DOHH2 (cell line): ENCODE results near the gene EXOC6B.

Experiments used
- H3F3A ChIP-seq: fragments of 200-600 bp; sonication (generic), shearing (Covaris generic); 2 replicates; pipeline ENCODE4 v1.6.0; 2016; ENCODE audit warnings: antibody characterized with exemption, mild to moderate bottlenecking; ENCODE audit not compliant: control insufficient read depth, insufficient read depth
- H3K27ac ChIP-seq: fragments of 200-600 bp; sonication (generic); 2 replicates; pipeline ENCODE4 v1.5.1; 2014; ENCODE audit warnings: low read depth, mild to moderate bottlenecking, low read length, moderate library complexity
- H3K27me3 ChIP-seq: fragments of 200-600 bp; sonication (generic); 2 replicates; pipeline ENCODE4 v1.6.1; 2014; ENCODE audit warnings: mild to moderate bottlenecking, low read length, mixed read lengths; ENCODE audit not compliant: control insufficient read depth
- H3K36me3 ChIP-seq: fragments of 200-600 bp; sonication (generic); 2 replicates; pipeline ENCODE4 v1.6.1; 2014; ENCODE audit warnings: mild to moderate bottlenecking, low read length, moderate library complexity, mixed read lengths; ENCODE audit not compliant: control insufficient read depth
- H3K4me1 ChIP-seq: fragments of 200-600 bp; sonication (generic); 2 replicates; pipeline ENCODE4 v1.6.1; 2014; ENCODE audit warnings: mild to moderate bottlenecking, low read length, mixed read lengths; ENCODE audit not compliant: control insufficient read depth
- H3K4me2 ChIP-seq: fragments of 200-600 bp; sonication (generic); 2 replicates; pipeline ENCODE4 v1.6.0; 2014; ENCODE audit warnings: mild to moderate bottlenecking, low read length, moderate library complexity
- H3K4me3 ChIP-seq: fragments of 200-600 bp; sonication (generic); 2 replicates; pipeline ENCODE4 v1.5.1; 2014; ENCODE audit warnings: mild to moderate bottlenecking, low read length, mixed read lengths
- H3K79me2 ChIP-seq: fragments of 200-600 bp; sonication (generic); 2 replicates; pipeline ENCODE4 v1.6.1; 2014; ENCODE audit warnings: mild to moderate bottlenecking, low read length, mixed read lengths; ENCODE audit not compliant: control insufficient read depth
- H3K9me2 ChIP-seq: fragments of 200-600 bp; sonication (generic); replicated peaks from 2 replicates; pipeline ENCODE4 v1.6.1; 2014; ENCODE audit warnings: mild to moderate bottlenecking, low read length, mixed read lengths; ENCODE audit not compliant: control insufficient read depth
- H3K9me3 ChIP-seq: fragments of 200-600 bp; sonication (generic); 2 replicates; pipeline ENCODE4 v1.6.1; 2014; ENCODE audit warnings: antibody characterized with exemption, low read length, mixed read lengths; ENCODE audit not compliant: control insufficient read depth, insufficient read depth
- H4K20me1 ChIP-seq: fragments of 200-600 bp; sonication (generic); 2 replicates; pipeline ENCODE4 v1.6.0; 2014; ENCODE audit warnings: low read depth, mild to moderate bottlenecking, antibody characterized with exemption, low read length, moderate library complexity; ENCODE audit not compliant: control insufficient read depth, insufficient read depth
- EZH2phosphoT487 ChIP-seq: fragments of 200-600 bp; sonication (generic); IDR thresholded peaks from 2 replicates; pipeline ENCODE4 v1.6.1; 2017; ENCODE audit warnings: borderline replicate concordance, mild to moderate bottlenecking, antibody characterized with exemption, low read length, moderate library complexity, mixed read lengths
- TF ChIP-seq, protein P1 (sequence below): fragments of 200-600 bp; sonication (generic); IDR thresholded peaks from one replicate; pipeline ENCODE4 v1.5.1; 2014; ENCODE audit warnings: antibody characterized with exemption, mild to moderate bottlenecking, low read depth, low read length; ENCODE audit not compliant: poor library complexity, severe bottlenecking

EXOC6B gene

DNA sequence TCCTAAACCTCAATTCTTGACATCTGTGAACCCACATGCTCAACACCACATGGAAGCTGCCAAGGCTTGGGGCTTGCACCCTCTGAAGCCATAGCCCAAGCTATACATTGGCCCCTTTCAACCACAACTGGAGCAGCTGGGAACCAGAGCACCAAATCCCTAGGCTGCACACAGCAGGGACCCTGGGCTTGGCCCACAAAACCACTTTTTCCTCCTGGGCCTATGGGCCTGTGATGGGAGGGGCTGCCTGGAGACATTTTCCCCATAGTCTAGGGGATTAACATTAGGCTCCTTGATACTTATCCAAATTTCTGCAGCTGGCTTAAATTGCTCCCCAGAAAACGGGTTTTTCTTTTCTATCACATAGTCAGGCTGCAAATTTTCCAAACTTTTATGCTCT lies 40.3 kb downstream of the EXOC6B start:
- no peak overlapping the region for H3K27ac ChIP-seq
- no peaks in the 10 kb centered on the region for H3K36me3 ChIP-seq
- H4K20me1 ChIP-seq: no peaks in the 10 kb centered on the region
- H3K4me1 ChIP-seq: no peaks in the 10 kb centered on the region
- TF ChIP-seq, protein P1, sequence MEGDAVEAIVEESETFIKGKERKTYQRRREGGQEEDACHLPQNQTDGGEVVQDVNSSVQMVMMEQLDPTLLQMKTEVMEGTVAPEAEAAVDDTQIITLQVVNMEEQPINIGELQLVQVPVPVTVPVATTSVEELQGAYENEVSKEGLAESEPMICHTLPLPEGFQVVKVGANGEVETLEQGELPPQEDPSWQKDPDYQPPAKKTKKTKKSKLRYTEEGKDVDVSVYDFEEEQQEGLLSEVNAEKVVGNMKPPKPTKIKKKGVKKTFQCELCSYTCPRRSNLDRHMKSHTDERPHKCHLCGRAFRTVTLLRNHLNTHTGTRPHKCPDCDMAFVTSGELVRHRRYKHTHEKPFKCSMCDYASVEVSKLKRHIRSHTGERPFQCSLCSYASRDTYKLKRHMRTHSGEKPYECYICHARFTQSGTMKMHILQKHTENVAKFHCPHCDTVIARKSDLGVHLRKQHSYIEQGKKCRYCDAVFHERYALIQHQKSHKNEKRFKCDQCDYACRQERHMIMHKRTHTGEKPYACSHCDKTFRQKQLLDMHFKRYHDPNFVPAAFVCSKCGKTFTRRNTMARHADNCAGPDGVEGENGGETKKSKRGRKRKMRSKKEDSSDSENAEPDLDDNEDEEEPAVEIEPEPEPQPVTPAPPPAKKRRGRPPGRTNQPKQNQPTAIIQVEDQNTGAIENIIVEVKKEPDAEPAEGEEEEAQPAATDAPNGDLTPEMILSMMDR: no peak
- no peak for TF ChIP-seq EZH2phosphoT487
- H3K9me3 ChIP-seq: no peaks in the 10 kb centered on the region
- no peak overlapping the region for H3K4me3 ChIP-seq
- H3F3A ChIP-seq: no peaks in the 10 kb centered on the region
- H3K9me2 ChIP-seq: no peaks in the 10 kb centered on the region
- no peaks in the 10 kb centered on the region for H3K79me2 ChIP-seq
- H3K27me3 ChIP-seq: no peaks in the 10 kb centered on the region
- no peak overlapping the region for H3K4me2 ChIP-seq

DNA sequence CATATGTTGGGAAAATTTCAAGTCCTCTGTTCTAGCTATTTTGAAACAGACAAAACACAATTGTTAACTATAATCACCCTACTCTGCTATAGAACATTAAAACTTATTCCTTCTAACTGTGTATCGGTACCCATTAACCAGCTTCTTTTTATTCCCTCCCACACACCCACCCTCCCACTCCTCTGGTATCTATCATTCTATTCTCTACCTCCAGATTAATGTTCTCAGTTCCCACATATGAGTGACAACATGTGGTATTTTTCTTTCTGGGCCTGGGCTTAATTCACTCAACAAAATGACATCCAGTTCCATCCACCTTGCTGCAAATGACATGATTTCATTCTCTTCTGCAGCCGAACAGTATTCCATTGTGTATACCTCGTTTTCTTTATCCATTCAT lies 43.3 kb downstream of the EXOC6B start:
- Histone ChIP-seq H3F3A (no peaks in the 10 kb centered on the region), H3K4me3 (no peak overlapping the region), H3K4me2 (no peak overlapping the region), H3K27ac (no peak overlapping the region), H3K36me3 (no peaks in the 10 kb centered on the region), H3K27me3 (no peaks in the 10 kb centered on the region), H4K20me1 (no peaks in the 10 kb centered on the region), H3K9me3 (no peaks in the 10 kb centered on the region), H3K79me2 (no peaks in the 10 kb centered on the region), H3K9me2 (no peaks in the 10 kb centered on the region), H3K4me1 (no peaks in the 10 kb centered on the region)
- TF ChIP-seq, protein P1: no peak
- no peak for TF ChIP-seq EZH2phosphoT487

DNA sequence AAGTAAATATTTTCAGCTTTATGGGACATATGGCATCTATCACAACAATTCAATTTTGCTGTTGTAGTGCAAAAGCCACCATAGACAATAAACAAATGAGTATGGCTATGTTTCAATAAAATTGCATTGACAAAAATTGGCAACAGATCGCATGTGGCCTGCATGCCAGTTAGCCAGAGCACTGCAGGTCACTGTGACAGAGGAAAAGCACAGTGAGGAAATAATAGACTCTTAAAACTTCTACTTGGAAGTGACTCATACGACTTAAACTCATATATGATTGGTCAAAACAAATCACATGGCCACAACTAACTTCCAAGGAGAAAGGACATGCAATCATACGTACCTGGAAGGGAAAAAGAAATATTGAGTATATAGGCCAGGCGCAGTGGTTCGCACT lies 44.4 kb downstream of the EXOC6B start:
- Histone ChIP-seq H3K4me2 (no peak overlapping the region), H3K27ac (no peak overlapping the region), H3K27me3 (no peaks in the 10 kb centered on the region), H3K79me2 (no peaks in the 10 kb centered on the region), H3K9me2 (no peaks in the 10 kb centered on the region), H4K20me1 (no peaks in the 10 kb centered on the region), H3K9me3 (no peaks in the 10 kb centered on the region), H3K36me3 (no peaks in the 10 kb centered on the region), H3F3A (no peaks in the 10 kb centered on the region), H3K4me1 (no peaks in the 10 kb centered on the region), H3K4me3 (no peak overlapping the region)
- TF ChIP-seq EZH2phosphoT487: no peak
- TF ChIP-seq, protein P1: no peak

DNA sequence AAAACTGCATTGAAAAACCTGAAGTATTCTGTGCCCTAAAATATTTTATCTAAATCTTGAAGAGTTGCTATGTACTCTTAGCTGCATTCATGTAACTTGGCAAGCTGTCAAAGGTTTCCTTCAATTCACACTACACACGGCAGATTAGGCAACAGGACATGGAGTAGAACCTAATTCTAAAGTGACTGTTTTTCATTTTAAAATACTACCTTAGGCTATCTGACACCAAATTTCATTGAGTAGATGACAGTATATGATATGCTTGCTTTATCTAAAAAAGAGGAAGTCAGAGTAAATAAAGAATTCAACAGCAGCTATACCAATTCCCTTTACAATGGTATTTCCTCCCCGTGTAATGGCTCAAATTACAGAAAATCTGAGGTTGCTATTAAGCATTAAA lies 45.4 kb downstream of the EXOC6B start:
- Histone ChIP-seq H3K9me2 (no peaks in the 10 kb centered on the region), H3K27me3 (no peaks in the 10 kb centered on the region), H3K36me3 (no peaks in the 10 kb centered on the region), H3F3A (no peaks in the 10 kb centered on the region), H4K20me1 (no peaks in the 10 kb centered on the region), H3K27ac (no peak overlapping the region), H3K4me3 (no peak overlapping the region), H3K9me3 (no peaks in the 10 kb centered on the region), H3K79me2 (no peaks in the 10 kb centered on the region), H3K4me2 (no peak overlapping the region), H3K4me1 (no peaks in the 10 kb centered on the region)
- no peak for TF ChIP-seq EZH2phosphoT487
- TF ChIP-seq, protein P1: no peak
